HepG2 (cell line): ENCODE results near the gene ATG16L1. TPM values are rescaled to one million over a fixed set of nuclear protein-coding genes. Genes with fewer than 3 reads are reported as not detected.

Experiments
- ATAC-seq: fragments of 200-7000 bp; cut with Tn5 transposase; 3 replicates; pipeline ENCODE4 v1.9.1; 2020; ENCODE audit warnings: mild to moderate bottlenecking, moderate library complexity
- BruUV-seq: library from RNA; stranded (reverse); fragments of 400-500 nt; replicated peaks from 2 replicates; lab custom pipeline; 2021; lab: Mats Ljungman, UMichigan
- CTCF ChIA-PET: fragments of 300-600 bp; formaldehyde crosslinking; extraction: SDS; loops from one replicate; lab custom pipeline; 2021; ENCODE audit warnings: low total read pairs, inconsistent platforms, low intra/inter-chr PET ratio; lab: Yijun Ruan, JAX
- POLR2A ChIA-PET: fragments of 350-600 bp; sonication (Branson Sonifier 250); formaldehyde crosslinking; loops from one replicate; lab custom pipeline; 2020; ENCODE audit warnings: antibody characterized with exemption, inconsistent platforms; lab: Yijun Ruan, JAX
- DNase-seq: peaks from one replicate; pipeline ENCODE4 v3.0.0-alpha.2; 2015; ENCODE audit warnings: low spot score
- FAIRE-seq: peaks from 3 replicates; lab custom pipeline; 2011; peaks lifted over from hg19 to GRCh38; lab: Jason Lieb, UNC
- H2AFZ ChIP-seq: one replicate; pipeline ENCODE4 v1.6.1; 2011; ENCODE audit warnings: low read length, inconsistent platforms
- H3K27ac ChIP-seq: fragments of 300-600 bp; 3 replicates; pipeline ENCODE4 v1.8.0; 2011; ENCODE audit warnings: mixed run types, mild to moderate bottlenecking, mixed read lengths, low read length, inconsistent platforms; ENCODE audit not compliant: insufficient read depth; ENCODE audit errors: extremely low read length
- H3K27me3 ChIP-seq, 2 experiments: fragments of 200-600 bp in 1 of 2; 2 replicates in 1 of 2; 3 replicates in 1 of 2; pipeline versions ENCODE4 v1.6.0 to v1.8.0; 2011; ENCODE audit warnings: low read length in 2 of 2, mild to moderate bottlenecking in 2 of 2, moderate library complexity in 2 of 2, inconsistent platforms in 1 of 2; ENCODE audit not compliant: insufficient read depth in 2 of 2, control insufficient read depth in 1 of 2
- H3K36me3 ChIP-seq, 2 experiments: fragments of 200-600 bp in 1 of 2; replicated peaks in 1 of 2; 2 replicates in 1 of 2; 3 replicates in 1 of 2; pipeline versions ENCODE4 v1.5.1 to v1.8.0; 2011; ENCODE audit warnings: low read length in 2 of 2, inconsistent platforms in 1 of 2; ENCODE audit not compliant: insufficient read depth in 2 of 2, control insufficient read depth in 1 of 2
- H3K4me1 ChIP-seq: 2 replicates; pipeline ENCODE4 v1.5.1; 2012; ENCODE audit warnings: low read length, inconsistent platforms; ENCODE audit not compliant: insufficient read depth
- H3K4me2 ChIP-seq: 2 replicates; pipeline ENCODE4 v1.6.0; 2011; ENCODE audit warnings: low read depth, low read length, inconsistent platforms
- H3K4me3 ChIP-seq, 3 experiments: fragments of 200-600 bp in 1 of 3; sonication (generic), shearing (Covaris generic) in 1 of 3; replicated peaks in 1 of 3; 2 replicates each; pipeline ENCODE4 v1.5.1; 2011 to 2016; ENCODE audit warnings: low read length in 3 of 3, inconsistent platforms in 2 of 3, low read depth in 2 of 3, mild to moderate bottlenecking in 2 of 3, control low read depth in 1 of 3, mixed read lengths in 1 of 3; ENCODE audit not compliant: insufficient read depth in 1 of 3
- H3K79me2 ChIP-seq: one replicate; pipeline ENCODE4 v1.6.1; 2011; ENCODE audit warnings: low read length, inconsistent platforms; ENCODE audit not compliant: insufficient read depth
- H3K9ac ChIP-seq: 2 replicates; pipeline ENCODE4 v1.6.0; 2011; ENCODE audit warnings: mild to moderate bottlenecking, low read depth, low read length, inconsistent platforms; ENCODE audit not compliant: insufficient read depth
- H3K9me3 ChIP-seq: 2 replicates; pipeline ENCODE4 v1.5.1; 2012; ENCODE audit warnings: mild to moderate bottlenecking, low read length
- H4K20me1 ChIP-seq: 2 replicates; pipeline ENCODE4 v1.6.0; 2011; ENCODE audit warnings: inconsistent platforms, mild to moderate bottlenecking, low read length, moderate library complexity; ENCODE audit not compliant: insufficient read depth
- ESRRA ChIP-seq: sonication (generic); formaldehyde crosslinking; IDR thresholded peaks from 2 replicates; pipeline ENCODE4 v1.5.1; 2020; ENCODE audit warnings: mild to moderate bottlenecking, low read depth, missing genetic modification reagents
- MBNL3 ChIP-seq: fragments of 250-450 bp; sonication (Bioruptor Pico); conservative IDR thresholded peaks from 2 replicates; pipeline ENCODE4 v1.8.0; 2022; ENCODE audit warnings: mild to moderate bottlenecking, inconsistent platforms
- NFYB ChIP-seq: sonication (generic); formaldehyde crosslinking; IDR thresholded peaks from 2 replicates; pipeline ENCODE4 v1.4.0; 2020; ENCODE audit warnings: missing genetic modification reagents
- NR1H2 ChIP-seq: sonication (generic); formaldehyde crosslinking; IDR thresholded peaks from 2 replicates; pipeline ENCODE4 v1.8.1; 2022; ENCODE audit warnings: low read depth, missing genetic modification reagents, borderline replicate concordance
- PCBP1 ChIP-seq: fragments of 200-400 bp; formaldehyde crosslinking; IDR thresholded peaks from 2 replicates; pipeline ENCODE4 v1.6.1; 2017; ENCODE audit warnings: mild to moderate bottlenecking, low read depth, low read length, borderline replicate concordance
- PHB2 ChIP-seq: fragments of 450-650 bp; IDR thresholded peaks from 2 replicates; pipeline ENCODE4 v1.6.1; 2018; ENCODE audit not compliant: partially characterized antibody
- RFXANK ChIP-seq: IDR thresholded peaks from 2 replicates; pipeline ENCODE4 v1.6.1; 2016
- SIN3A ChIP-seq: IDR thresholded peaks from 2 replicates; pipeline ENCODE4 v1.6.1; 2011; ENCODE audit warnings: low read depth, mild to moderate bottlenecking, control low read depth, low read length, borderline replicate concordance
- SMAD1 ChIP-seq: sonication (generic); formaldehyde crosslinking; IDR thresholded peaks from 2 replicates; pipeline ENCODE4 v1.4.0; 2020; ENCODE audit warnings: missing genetic modification reagents, low read depth, mild to moderate bottlenecking, borderline replicate concordance
- SMC3 ChIP-seq: IDR thresholded peaks from 2 replicates; pipeline ENCODE4 v1.6.1; 2011; ENCODE audit warnings: low read length, improper control_type of control experiment
- STAG1 ChIP-seq: sonication (generic); formaldehyde crosslinking; IDR thresholded peaks from 2 replicates; pipeline ENCODE4 v1.4.0; 2020; ENCODE audit warnings: missing genetic modification reagents
- ZFP41 ChIP-seq: sonication (generic); formaldehyde crosslinking; IDR thresholded peaks from 2 replicates; pipeline ENCODE4 v1.4.0; 2020; ENCODE audit warnings: mild to moderate bottlenecking, missing genetic modification reagents, borderline replicate concordance
- ZNF790 ChIP-seq: sonication (generic); formaldehyde crosslinking; IDR thresholded peaks from 2 replicates; pipeline ENCODE4 v1.8.0; 2022; ENCODE audit warnings: missing genetic modification reagents, mild to moderate bottlenecking, borderline replicate concordance
- WGBS: methylation state at CpG from one replicate; pipeline ENCODE4 v1.1.6; 2017; ENCODE audit warnings: low lambda C conversion rate; 5-methylcytosine and 5-hydroxymethylcytosine counted together
- in situ Hi-C: cut with HindIII; loops from 2 replicates; pipeline ENCODE4 v1.10.0; 2017; ENCODE audit warnings: low pct_unique_long_range_greater_than_20kb; ENCODE audit not compliant: extremely low pct_ligation_motif_present
- intact Hi-C: fragments of 100-400 bp; cut with micrococcal nuclease; formaldehyde crosslinking; loops from one replicate; pipeline ENCODE4 v1.10.0; 2022; ENCODE audit not compliant: unreplicated experiment
- polyA plus RNA-seq, 8 experiments: library from polyadenylated mRNA; depleted of rRNA in 3 of 8; stranded (reverse) in 7 of 8; unstranded in 1 of 8; fragments of >200 nt; fragmentation: Illumina TruSeq in 4 of 8; extraction: Trizol in 4 of 8; gene quantifications; 2 replicates each; pipeline versions ENCODE4 v1.2.1 to v1.2.3, GENCODE V29; 2011 to 2016; ENCODE audit warnings: low read depth in 4 of 8, missing spikeins in 1 of 8, mixed read lengths in 1 of 8; ENCODE audit not compliant: insufficient read depth in 1 of 8
- total RNA-seq, 5 experiments: library from RNA; depleted of rRNA; stranded (reverse); fragments of >200 nt; fragmentation: Illumina TruSeq; extraction: Trizol; gene quantifications; 2 replicates each; pipeline ENCODE4 v1.2.3, GENCODE V29; 2016; ENCODE audit warnings: low read depth in 1 of 5
- TF ChIP-seq, protein P1 (sequence below): IDR thresholded peaks from 2 replicates; pipeline ENCODE4 v1.6.1; 2012; ENCODE audit warnings: low read length, improper control_type of control experiment
- TF ChIP-seq, protein P2 (sequence below), 2 experiments: sonication (generic) in 1 of 2; formaldehyde crosslinking in 1 of 2; IDR thresholded peaks; 2 replicates each; pipeline versions ENCODE4 v1.5.1 to v1.6.1; 2011 to 2020; ENCODE audit warnings: borderline replicate concordance in 1 of 2, low read depth in 1 of 2, low read length in 1 of 2, mild to moderate bottlenecking in 1 of 2, missing genetic modification reagents in 1 of 2, moderate library complexity in 1 of 2
- TF ChIP-seq, protein P3 (sequence below): sonication (generic); formaldehyde crosslinking; IDR thresholded peaks from 2 replicates; pipeline ENCODE4 v1.5.0; 2020; ENCODE audit warnings: mild to moderate bottlenecking, missing genetic modification reagents, moderate library complexity

The ATG16L1 gene
- total and polyA plus RNA-seq, 2 of the 13 experiments (the other 11 are each of a cell fraction or from before 2014, with no cell fraction given), result 26.0 to 51.7 TPM

DNA sequence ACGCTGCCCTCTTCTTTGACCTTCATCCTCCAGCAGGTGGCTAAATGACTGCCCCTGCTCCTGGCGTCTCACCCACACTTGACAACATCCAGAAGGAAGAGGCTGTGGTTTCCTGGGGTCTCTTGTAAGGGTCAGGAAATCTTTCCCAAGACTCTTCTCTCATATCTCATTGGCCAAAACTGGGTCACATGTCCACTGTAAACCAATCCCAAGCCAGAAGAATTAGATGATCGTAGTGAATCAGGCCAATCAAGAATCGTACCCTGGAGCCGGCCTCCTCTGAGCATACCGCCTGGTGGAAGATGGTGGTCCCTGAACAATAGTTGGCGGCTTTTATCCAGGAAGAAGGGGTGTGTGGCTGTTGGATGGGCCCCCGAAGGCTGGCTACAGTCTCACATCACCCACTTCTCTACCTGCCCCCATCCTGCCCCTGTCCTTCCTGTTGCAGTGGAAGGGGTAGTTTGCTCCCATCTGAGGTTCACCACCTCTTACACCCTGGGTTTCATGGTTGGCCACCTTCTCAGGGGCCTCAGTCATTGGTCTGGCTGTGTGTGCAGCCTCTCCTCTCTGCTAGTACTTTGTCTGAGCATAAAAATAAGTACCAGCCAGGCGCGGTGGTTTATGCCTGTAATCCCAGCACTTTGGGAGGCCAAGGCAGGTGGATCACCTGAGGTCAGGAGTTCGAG, 59.9 kb downstream of the ATG16L1 start:
- ChIA-PET POLR2A (no interaction called here), CTCF (interaction anchor here (2.0 kb wide), 1 partner anchor 132 kb away, joined by 9 read pairs; no protein-coding TSS in a partner anchor)
- Histone ChIP-seq H3K27ac (no peak overlapping the region), H3K4me1 (peaks cover 22% of the 10 kb centered on the region), H3K36me3 (no peaks in the 10 kb centered on the region), H4K20me1 (no peaks in the 10 kb centered on the region), H2AFZ (no peak overlapping the region), H3K9me3 (no peaks in the 10 kb centered on the region), H3K27me3 (peaks cover 0 to 17% of the 10 kb centered on the region in 2 experiments; a peak in 1 of 5 replicates), H3K79me2 (no peaks in the 10 kb centered on the region), H3K4me2 (no peak overlapping the region), H3K4me3 (no peak overlapping the region), H3K9ac (no peak overlapping the region)
- TF ChIP-seq PCBP1, result no peak
- TF ChIP-seq, protein P1, sequence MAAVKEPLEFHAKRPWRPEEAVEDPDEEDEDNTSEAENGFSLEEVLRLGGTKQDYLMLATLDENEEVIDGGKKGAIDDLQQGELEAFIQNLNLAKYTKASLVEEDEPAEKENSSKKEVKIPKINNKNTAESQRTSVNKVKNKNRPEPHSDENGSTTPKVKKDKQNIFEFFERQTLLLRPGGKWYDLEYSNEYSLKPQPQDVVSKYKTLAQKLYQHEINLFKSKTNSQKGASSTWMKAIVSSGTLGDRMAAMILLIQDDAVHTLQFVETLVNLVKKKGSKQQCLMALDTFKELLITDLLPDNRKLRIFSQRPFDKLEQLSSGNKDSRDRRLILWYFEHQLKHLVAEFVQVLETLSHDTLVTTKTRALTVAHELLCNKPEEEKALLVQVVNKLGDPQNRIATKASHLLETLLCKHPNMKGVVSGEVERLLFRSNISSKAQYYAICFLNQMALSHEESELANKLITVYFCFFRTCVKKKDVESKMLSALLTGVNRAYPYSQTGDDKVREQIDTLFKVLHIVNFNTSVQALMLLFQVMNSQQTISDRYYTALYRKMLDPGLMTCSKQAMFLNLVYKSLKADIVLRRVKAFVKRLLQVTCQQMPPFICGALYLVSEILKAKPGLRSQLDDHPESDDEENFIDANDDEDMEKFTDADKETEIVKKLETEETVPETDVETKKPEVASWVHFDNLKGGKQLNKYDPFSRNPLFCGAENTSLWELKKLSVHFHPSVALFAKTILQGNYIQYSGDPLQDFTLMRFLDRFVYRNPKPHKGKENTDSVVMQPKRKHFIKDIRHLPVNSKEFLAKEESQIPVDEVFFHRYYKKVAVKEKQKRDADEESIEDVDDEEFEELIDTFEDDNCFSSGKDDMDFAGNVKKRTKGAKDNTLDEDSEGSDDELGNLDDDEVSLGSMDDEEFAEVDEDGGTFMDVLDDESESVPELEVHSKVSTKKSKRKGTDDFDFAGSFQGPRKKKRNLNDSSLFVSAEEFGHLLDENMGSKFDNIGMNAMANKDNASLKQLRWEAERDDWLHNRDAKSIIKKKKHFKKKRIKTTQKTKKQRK, result no peak
- TF ChIP-seq MBNL3 (CRISPR knock-in tag), result no peak
- no peak for TF ChIP-seq ZNF790 (CRISPR knock-in tag)
- peak; percentile 29 for TF ChIP-seq STAG1 (CRISPR knock-in tag)
- TF ChIP-seq SMAD1 (CRISPR knock-in tag), result no peak
- no peak for TF ChIP-seq PHB2
- TF ChIP-seq SMC3, result 0 out of 2 replicates have a peak, but pooled peaks have one; percentile 11
- no peak for TF ChIP-seq ZFP41 (CRISPR knock-in tag)
- TF ChIP-seq SIN3A, result no peak
- TF ChIP-seq ESRRA (CRISPR knock-in tag), result no peak
- TF ChIP-seq, protein P2, sequence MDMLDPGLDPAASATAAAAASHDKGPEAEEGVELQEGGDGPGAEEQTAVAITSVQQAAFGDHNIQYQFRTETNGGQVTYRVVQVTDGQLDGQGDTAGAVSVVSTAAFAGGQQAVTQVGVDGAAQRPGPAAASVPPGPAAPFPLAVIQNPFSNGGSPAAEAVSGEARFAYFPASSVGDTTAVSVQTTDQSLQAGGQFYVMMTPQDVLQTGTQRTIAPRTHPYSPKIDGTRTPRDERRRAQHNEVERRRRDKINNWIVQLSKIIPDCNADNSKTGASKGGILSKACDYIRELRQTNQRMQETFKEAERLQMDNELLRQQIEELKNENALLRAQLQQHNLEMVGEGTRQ (IDR thresholded peaks at IDR 0.05; ENCODE audit: low read depth, low read length), result peak; percentile 28; the same call in 1 of the 2 replicates
- TF ChIP-seq, protein P2 (CRISPR knock-in tag; IDR thresholded peaks at IDR 0.05; ENCODE audit: borderline replicate concordance), result no peak
- no peak for TF ChIP-seq NR1H2 (CRISPR knock-in tag)
- 0 out of 2 replicates have a peak, but pooled peaks have one; percentile 24 for TF ChIP-seq NFYB (CRISPR knock-in tag)
- TF ChIP-seq, protein P3, sequence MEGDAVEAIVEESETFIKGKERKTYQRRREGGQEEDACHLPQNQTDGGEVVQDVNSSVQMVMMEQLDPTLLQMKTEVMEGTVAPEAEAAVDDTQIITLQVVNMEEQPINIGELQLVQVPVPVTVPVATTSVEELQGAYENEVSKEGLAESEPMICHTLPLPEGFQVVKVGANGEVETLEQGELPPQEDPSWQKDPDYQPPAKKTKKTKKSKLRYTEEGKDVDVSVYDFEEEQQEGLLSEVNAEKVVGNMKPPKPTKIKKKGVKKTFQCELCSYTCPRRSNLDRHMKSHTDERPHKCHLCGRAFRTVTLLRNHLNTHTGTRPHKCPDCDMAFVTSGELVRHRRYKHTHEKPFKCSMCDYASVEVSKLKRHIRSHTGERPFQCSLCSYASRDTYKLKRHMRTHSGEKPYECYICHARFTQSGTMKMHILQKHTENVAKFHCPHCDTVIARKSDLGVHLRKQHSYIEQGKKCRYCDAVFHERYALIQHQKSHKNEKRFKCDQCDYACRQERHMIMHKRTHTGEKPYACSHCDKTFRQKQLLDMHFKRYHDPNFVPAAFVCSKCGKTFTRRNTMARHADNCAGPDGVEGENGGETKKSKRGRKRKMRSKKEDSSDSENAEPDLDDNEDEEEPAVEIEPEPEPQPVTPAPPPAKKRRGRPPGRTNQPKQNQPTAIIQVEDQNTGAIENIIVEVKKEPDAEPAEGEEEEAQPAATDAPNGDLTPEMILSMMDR, result peak; percentile 30; the same call in 1 of the 2 replicates
- no peak for TF ChIP-seq RFXANK (CRISPR knock-in tag)
- FAIRE-seq, result no peak
- 59% methylated on average over 10 of the region's 11 CpGs for WGBS
- no TSS peak for BruUV-seq
- in situ Hi-C loops (loop anchor here (25.0 kb wide), 1 partner anchor 526 kb away; no protein-coding TSS in a partner anchor), intact Hi-C loops (no loop called here)
- ATAC-seq, result peak; percentile 21; the same call in 2 of the 3 replicates
- DNase-seq, result no peak
